ENCODE measurements around the gene CRIP1.

- TF ChIP-seq CTCF (conservative IDR thresholded peaks at IDR 0.05; ENCODE audit: low read depth, low read length) (no peak), EZH2 (IDR thresholded peaks at IDR 0.05; ENCODE audit: low read length, unreplicated experiment) (no peak), EZH2phosphoT487 (IDR thresholded peaks at IDR 0.05; ENCODE audit: borderline replicate concordance, low read length) (no peak)
Observed at GRCh38 chr14:105482486-105483110, 4.1 kb upstream of the CRIP1 start.
